Omental fat pad (tissue), 4 donors: ENCODE measurements around the gene PPP1R12C. TPM values are rescaled to one million over a fixed set of nuclear protein-coding genes. Genes with fewer than 3 reads are reported as not detected.
A peak's percentile ranks its signal among the peaks of the same experiment; 100 is the strongest.
"Not testable (repeated sequence)": the region's sequence is repeated elsewhere in the genome, so short reads cannot be mapped to it uniquely, and the experiment has no call there.

ENCODE experiments used
- ATAC-seq: fragments of 150-250 bp; one replicate; pipeline ENCODE4 v1.9.1; 2016; ENCODE audit warnings: mild to moderate bottlenecking, moderate library complexity; ENCODE audit not compliant: low FRiP score
- DNase-seq: peaks from one replicate; pipeline ENCODE4 v3.0.0-alpha.2; 2019; ENCODE audit warnings: low spot score
- total RNA-seq, 4 donors: library from RNA; depleted of rRNA; stranded (reverse); fragments of >200 nt; gene quantifications; one replicate each; pipeline ENCODE4 v1.1.0, GENCODE V29; 2016
- TF ChIP-seq, protein P1 (sequence below), 3 donors: fragments of 450-650 bp; IDR thresholded peaks; one replicate each; pipeline ENCODE4 v1.5.1; 2016 to 2017; ENCODE audit warnings: antibody characterized with exemption in 3 of 3, mild to moderate bottlenecking in 3 of 3, moderate library complexity in 2 of 3

Gene PPP1R12C
- total RNA-seq, 4 donors from 2014 or later = 59.9 to 127 (median 107) TPM

DNA sequence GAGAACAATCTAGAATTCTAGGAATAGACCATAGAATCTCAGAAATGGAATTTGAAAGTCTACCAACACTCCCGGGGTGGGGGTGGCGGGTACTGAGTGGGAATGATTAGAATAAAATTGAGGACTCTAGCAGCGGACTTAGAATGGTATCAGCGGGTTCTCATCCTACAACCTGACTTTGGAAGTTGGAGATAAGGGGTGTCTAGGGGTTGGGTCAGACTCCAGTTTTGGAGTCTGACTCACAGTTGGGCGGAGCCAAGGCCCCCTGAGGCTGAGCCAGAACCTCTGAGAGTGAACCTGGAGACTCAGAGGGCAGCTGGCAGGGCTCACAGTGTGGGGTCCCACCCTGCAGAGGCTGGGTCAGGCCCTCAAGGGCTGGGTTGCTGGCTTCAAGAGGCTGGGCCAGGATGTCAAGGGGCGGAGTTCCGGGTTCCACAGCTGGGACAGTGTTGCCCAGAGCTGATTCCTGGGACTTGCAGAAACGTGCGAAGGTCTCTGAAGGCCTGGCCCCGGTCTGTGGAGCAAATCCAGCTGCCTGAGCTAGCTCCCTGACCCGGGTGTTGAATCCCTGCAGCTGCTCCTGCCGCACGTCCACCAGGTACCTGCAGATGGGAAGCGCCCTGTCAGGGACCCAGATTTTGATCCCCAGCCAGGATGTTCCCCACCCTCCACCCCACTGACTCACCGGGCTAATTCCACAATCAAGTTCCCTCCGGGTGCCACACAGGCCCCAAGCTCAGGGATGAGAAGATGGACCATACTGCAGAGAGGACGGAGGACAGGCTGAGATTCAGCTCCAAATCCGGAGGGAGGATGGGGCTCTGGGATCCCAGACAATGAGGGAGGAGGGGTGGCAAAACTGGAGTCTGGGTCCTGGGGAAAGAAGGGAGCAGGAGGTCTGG, 41.7 kb upstream of the PPP1R12C start:
- DNase-seq (no peak), ATAC-seq (peak; percentile 91)
- TF ChIP-seq, protein P1, sequence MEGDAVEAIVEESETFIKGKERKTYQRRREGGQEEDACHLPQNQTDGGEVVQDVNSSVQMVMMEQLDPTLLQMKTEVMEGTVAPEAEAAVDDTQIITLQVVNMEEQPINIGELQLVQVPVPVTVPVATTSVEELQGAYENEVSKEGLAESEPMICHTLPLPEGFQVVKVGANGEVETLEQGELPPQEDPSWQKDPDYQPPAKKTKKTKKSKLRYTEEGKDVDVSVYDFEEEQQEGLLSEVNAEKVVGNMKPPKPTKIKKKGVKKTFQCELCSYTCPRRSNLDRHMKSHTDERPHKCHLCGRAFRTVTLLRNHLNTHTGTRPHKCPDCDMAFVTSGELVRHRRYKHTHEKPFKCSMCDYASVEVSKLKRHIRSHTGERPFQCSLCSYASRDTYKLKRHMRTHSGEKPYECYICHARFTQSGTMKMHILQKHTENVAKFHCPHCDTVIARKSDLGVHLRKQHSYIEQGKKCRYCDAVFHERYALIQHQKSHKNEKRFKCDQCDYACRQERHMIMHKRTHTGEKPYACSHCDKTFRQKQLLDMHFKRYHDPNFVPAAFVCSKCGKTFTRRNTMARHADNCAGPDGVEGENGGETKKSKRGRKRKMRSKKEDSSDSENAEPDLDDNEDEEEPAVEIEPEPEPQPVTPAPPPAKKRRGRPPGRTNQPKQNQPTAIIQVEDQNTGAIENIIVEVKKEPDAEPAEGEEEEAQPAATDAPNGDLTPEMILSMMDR (IDR thresholded peaks at IDR 0.05) = no peak

DNA sequence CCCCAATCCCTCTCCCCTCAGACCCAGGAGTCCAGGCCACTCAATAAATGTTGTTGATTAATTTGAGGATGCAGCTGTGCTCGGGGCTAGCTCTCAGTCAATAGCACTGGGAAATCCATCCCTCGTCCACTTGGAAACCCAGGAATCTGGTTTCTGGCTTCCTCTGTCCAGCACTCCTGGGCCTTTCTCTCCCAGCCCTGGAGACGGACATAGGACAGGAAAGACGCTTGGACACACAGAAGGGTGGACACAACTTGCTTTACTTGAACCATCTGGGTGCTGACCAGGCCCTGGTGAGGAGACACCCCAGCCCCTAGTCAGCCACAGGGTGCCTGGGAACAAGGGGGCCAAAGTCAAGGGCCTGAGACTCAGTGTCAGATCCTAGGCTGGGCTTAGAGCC, 41.0 kb upstream of the PPP1R12C start:
- ATAC-seq = no peak
- DNase-seq = no peak
- TF ChIP-seq, protein P1 (IDR thresholded peaks at IDR 0.05) = no peak

DNA sequence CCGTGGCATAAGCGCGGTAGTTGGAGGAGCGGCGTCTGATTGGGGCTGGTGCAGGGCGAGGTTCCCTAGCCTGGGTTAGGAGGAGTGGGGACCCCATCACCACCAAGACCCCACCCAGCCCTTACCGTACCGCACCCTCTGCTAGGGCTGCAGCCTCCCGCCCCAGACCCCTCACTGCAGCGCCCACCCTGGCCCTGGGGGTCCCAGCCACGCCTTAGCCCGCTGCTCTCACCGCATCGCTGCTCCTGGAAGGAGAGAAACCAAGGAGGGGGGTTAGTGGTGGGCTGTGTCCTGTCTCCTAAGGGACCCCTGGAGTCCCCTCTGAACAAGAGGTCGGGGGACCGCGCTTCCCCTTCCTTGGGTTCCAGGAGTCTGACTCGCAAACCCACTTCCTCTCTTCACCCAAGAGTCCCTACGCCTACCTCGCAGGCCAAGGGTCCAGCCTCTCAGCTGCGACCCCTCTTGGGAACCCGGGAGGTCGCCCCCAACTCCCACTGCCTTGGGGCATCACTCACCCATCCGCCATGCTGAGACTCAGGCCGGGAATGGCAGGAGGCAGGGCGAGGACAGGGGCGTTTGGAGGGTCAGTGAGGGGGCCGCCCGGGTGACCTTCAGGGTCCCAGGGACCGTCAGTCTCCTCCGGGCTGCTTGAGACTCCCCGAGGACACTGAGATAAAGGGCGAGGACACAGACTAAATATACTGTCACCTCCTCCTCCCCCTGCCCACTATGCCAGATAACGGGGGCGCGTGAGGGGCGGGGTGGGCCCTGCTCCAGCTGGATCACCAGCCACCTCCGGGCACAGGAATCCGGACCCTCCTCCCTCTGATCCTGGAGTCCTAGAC, 39.8 kb upstream of the PPP1R12C start, which contains the start of gene TNNI3:
Gene TNNI3 (minus strand): TSS at position 669 of the 845 bp plus-strand sequence. CDS start 143 bp downstream, at position 526.
- no peak for DNase-seq
- TF ChIP-seq, protein P1 (IDR thresholded peaks at IDR 0.05) = no peak
- ATAC-seq = no peak

DNA sequence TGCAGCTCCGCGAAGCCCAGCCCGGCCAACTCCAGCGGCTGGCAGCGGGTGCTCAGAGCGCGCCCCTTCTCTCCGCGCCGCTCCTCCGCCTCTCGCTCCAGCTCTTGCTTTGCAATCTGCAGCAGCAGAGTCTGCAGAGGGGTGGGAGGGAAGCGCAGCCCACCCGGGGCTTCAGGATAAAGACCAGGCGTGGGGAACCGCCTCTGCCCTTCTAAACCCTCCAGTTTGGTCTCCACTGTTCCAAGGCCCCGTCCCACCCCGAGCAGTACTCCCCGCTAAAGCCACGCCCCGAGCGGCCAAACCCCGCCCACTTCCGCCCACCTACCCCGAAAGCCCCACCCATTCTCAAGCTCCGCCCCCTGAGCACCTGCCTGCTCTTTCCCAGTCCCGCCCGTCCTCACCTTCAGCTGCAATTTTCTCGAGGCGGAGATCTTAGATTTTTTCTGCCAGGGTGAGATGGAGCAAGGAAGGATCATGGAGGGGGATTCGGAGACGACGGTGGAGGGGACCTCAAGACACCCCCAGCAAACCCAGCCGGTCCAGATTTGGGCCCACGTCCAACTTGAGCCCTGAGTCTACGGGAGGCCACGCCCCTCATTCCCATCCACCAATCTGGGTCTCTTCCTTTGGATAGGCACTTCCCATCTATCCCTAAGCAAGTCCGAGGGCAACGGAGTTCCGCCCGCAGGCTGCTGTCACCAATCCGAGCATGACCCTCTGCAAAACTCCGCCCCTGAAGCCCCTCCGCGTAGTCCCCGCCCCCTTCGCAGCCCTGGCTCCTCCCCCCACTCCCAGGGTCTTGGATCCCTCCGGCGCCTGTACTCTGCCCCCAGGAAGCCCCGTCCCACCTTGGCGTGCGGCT, 39.0 kb upstream of the PPP1R12C start:
- no peak for ATAC-seq
- DNase-seq = no peak

DNA sequence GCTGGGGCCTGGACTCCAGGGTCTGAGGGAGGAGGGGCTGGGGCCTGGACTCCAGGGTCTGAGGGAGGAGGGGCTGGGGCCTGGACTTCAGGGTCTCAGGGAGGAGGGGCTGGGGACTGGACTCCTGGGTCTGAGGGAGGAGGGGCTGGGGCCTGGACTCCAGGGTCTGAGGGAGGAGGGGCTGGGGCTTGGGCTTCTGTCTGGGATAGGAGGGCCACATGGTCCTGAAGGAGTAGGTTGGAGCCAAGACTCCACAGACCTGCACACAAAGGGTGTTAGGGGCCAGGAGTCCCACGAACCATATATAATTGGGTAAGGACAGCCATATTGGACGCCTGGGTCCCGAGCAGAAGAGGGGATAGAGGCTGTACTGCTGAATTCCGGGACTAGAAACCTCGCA, 38.3 kb upstream of the PPP1R12C start:
- DNase-seq, ATAC-seq: not testable (repeated sequence)

More for the DNA sequence above, 39.0 kb upstream of the PPP1R12C start:
- TF ChIP-seq, protein P1 (IDR thresholded peaks at IDR 0.05) = no peak

DNA sequence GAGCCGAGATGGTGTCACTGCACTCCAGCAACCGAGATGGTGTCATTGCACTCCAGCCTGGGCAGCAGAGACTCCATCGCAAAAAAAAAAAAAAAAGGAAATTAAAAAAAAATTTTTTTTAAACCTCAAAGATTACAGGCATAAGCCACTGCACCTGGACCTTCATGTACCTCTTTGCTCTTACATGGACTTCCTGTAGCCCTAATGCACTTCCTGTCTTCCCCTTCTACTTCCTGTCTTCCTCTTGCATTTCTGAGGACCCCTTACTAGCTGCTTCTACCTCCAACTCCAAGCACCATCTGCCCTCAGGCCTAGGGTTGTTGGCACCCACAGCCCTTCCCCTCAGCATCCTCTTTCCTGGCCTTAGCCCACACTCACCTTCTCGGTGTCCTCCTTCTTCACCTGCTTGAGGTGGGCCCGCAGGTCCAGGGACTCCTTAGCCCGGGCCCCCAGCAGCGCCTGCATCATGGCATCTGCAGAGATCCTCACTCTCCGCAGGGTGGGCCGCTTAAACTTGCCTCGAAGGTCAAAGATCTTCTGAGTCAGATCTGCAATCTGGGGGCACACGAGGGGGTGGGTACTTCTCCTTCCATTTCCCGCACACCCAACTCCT, 36.3 kb upstream of the PPP1R12C start:
- TF ChIP-seq, protein P1 (IDR thresholded peaks at IDR 0.05) = no peak
- no peak for ATAC-seq
- no peak for DNase-seq
